RWPE2 (cell line): ENCODE data around the gene LAD1.

ENCODE experiments used
- ATAC-seq: fragments of 200-7000 bp; cut with Tn5 transposase; 3 replicates; pipeline ENCODE4 v1.9.1; 2021; ENCODE audit warnings: low read depth
- DNase-seq: peaks from one replicate; pipeline ENCODE4 v3.0.0-alpha.2; 2020; ENCODE audit warnings: low spot score
- H3K27ac ChIP-seq: fragments of 450-650 bp; 2 replicates; pipeline ENCODE4 v1.5.1; 2017; ENCODE audit warnings: mild to moderate bottlenecking; ENCODE audit not compliant: poor library complexity, severe bottlenecking
- H3K27me3 ChIP-seq: fragments of 250-450 bp; sonication (Bioruptor Pico); 2 replicates; pipeline ENCODE4 v1.5.1; 2021; ENCODE audit warnings: mild to moderate bottlenecking, moderate library complexity; ENCODE audit not compliant: insufficient read depth, poor library complexity, severe bottlenecking
- H3K36me3 ChIP-seq: fragments of 250-450 bp; sonication (Bioruptor Pico); 2 replicates; pipeline ENCODE4 v1.5.1; 2020; ENCODE audit warnings: low read depth, mild to moderate bottlenecking, moderate library complexity
- H3K4me1 ChIP-seq: fragments of 250-450 bp; sonication (Bioruptor Pico); 2 replicates; pipeline ENCODE4 v1.5.1; 2021; ENCODE audit warnings: mild to moderate bottlenecking, moderate library complexity; ENCODE audit not compliant: insufficient read depth, poor library complexity, severe bottlenecking
- H3K4me3 ChIP-seq: fragments of 250-450 bp; sonication (Bioruptor Pico); 2 replicates; pipeline ENCODE4 v1.5.1; 2021; ENCODE audit warnings: mild to moderate bottlenecking, moderate library complexity; ENCODE audit not compliant: severe bottlenecking
- H3K9me3 ChIP-seq: fragments of 250-450 bp; sonication (Bioruptor Pico); 2 replicates; pipeline ENCODE4 v1.5.1; 2021; ENCODE audit warnings: mild to moderate bottlenecking, moderate library complexity; ENCODE audit not compliant: severe bottlenecking
- CTCF ChIP-seq: fragments of 450-650 bp; IDR thresholded peaks from one replicate; pipeline ENCODE4 v1.5.1; 2017; ENCODE audit warnings: mild to moderate bottlenecking, moderate library complexity; ENCODE audit not compliant: poor library complexity, severe bottlenecking

Gene LAD1

GRCh38 chr1:201430776-201431175, 31.7 kb upstream of the LAD1 start:
- Histone ChIP-seq H3K36me3 (no peaks in the 10 kb centered on the region), H3K27me3 (no peaks in the 10 kb centered on the region), H3K9me3 (no peaks in the 10 kb centered on the region), H3K4me3 (no peak overlapping the region), H3K27ac (no peak overlapping the region), H3K4me1 (peaks cover 8% of the 10 kb centered on the region)
- DNase-seq (no peak), ATAC-seq (no peak)
- TF ChIP-seq CTCF, result no peak

GRCh38 chr1:201429736-201430501, 30.8 kb upstream of the LAD1 start:
- Histone ChIP-seq H3K36me3 (no peaks in the 10 kb centered on the region), H3K27me3 (no peaks in the 10 kb centered on the region), H3K4me3 (no peak overlapping the region), H3K4me1 (no peaks in the 10 kb centered on the region), H3K9me3 (no peaks in the 10 kb centered on the region), H3K27ac (no peak overlapping the region)
- no peak for TF ChIP-seq CTCF
- no peak for DNase-seq
- no peak; the same call in 2 of the 3 replicates for ATAC-seq

- ATAC-seq (0 out of 3 replicates have a peak, but pooled peaks have one; percentile 32), DNase-seq (no peak)
- H3K4me3 ChIP-seq, result no peak overlapping the region
- H3K4me1 ChIP-seq, result no peaks in the 10 kb centered on the region
- no peak for TF ChIP-seq CTCF
- H3K27ac ChIP-seq, result no peak overlapping the region
- H3K9me3 ChIP-seq, result no peaks in the 10 kb centered on the region
- no peaks in the 10 kb centered on the region for H3K27me3 ChIP-seq
- no peaks in the 10 kb centered on the region for H3K36me3 ChIP-seq
Observed at GRCh38 chr1:201427963-201428362, 28.8 kb upstream of the LAD1 start.

- Histone ChIP-seq H3K4me1 (no peaks in the 10 kb centered on the region), H3K36me3 (no peaks in the 10 kb centered on the region), H3K4me3 (no peak overlapping the region), H3K27ac (no peak overlapping the region), H3K27me3 (no peaks in the 10 kb centered on the region), H3K9me3 (no peaks in the 10 kb centered on the region)
- DNase-seq (no peak), ATAC-seq (no peak)
- TF ChIP-seq CTCF, result no peak
Observed at GRCh38 chr1:201426479-201427310, 27.6 kb upstream of the LAD1 start.
